ENCODE data around the gene TNFSF13B.
"Not testable (repeated sequence)": the region's sequence is repeated elsewhere in the genome, so short reads cannot be mapped to it uniquely, and the experiment has no call there.

TNFSF13B gene

GRCh38 chr13:108283110-108283509, 13.6 kb downstream of the TNFSF13B start:
- no peak for DNase-seq

- DNase-seq = no peak
These were observed 19.2 kb downstream of the TNFSF13B start for GRCh38 chr13:108288741-108289140.

- DNase-seq = no peak
These were observed 20.3 kb downstream of the TNFSF13B start for GRCh38 chr13:108289819-108290218.

GRCh38 chr13:108297114-108297513, 27.6 kb downstream of the TNFSF13B start:
- no peak for DNase-seq

GRCh38 chr13:108302279-108302678, 32.8 kb downstream of the TNFSF13B start:
- no peak for DNase-seq

- no peak for DNase-seq
These were observed 34.9 kb downstream of the TNFSF13B start for GRCh38 chr13:108304170-108305016.

GRCh38 chr13:108305655-108306054, 36.1 kb downstream of the TNFSF13B start:
- no peak for DNase-seq

GRCh38 chr13:108306860-108307259, 37.3 kb downstream of the TNFSF13B start:
- DNase-seq = no peak

GRCh38 chr13:108311596-108311995, 42.1 kb downstream of the TNFSF13B start:
- not testable (repeated sequence) for DNase-seq

GRCh38 chr13:108313382-108313781, 43.9 kb downstream of the TNFSF13B start:
- no peak for DNase-seq

GRCh38 chr13:108315273-108315672, 45.8 kb downstream of the TNFSF13B start:
- DNase-seq = no peak

- DNase-seq = no peak
These were observed 46.5 kb downstream of the TNFSF13B start for GRCh38 chr13:108315991-108316390.

GRCh38 chr13:108316413-108316812, 46.9 kb downstream of the TNFSF13B start:
- no peak for DNase-seq

GRCh38 chr13:108322206-108322824, 52.8 kb downstream of the TNFSF13B start:
- no peak for DNase-seq

- no peak for DNase-seq
These were observed 53.5 kb downstream of the TNFSF13B start for GRCh38 chr13:108323031-108323430.

GRCh38 chr13:108325863-108326262, 56.3 kb downstream of the TNFSF13B start:
- DNase-seq = no peak

- no peak for DNase-seq
These were observed 56.8 kb downstream of the TNFSF13B start for GRCh38 chr13:108326309-108326708.

GRCh38 chr13:108328848-108329247, 59.3 kb downstream of the TNFSF13B start:
- no peak for DNase-seq

- no peak for DNase-seq
These were observed 63.3 kb downstream of the TNFSF13B start for GRCh38 chr13:108332791-108333190.

GRCh38 chr13:108342369-108343289, 73.1 kb downstream of the TNFSF13B start:
- DNase-seq = no peak

- DNase-seq = no peak
These were observed 75.5 kb downstream of the TNFSF13B start for GRCh38 chr13:108345016-108345415.

- no peak for DNase-seq
These were observed 76.9 kb downstream of the TNFSF13B start for GRCh38 chr13:108346376-108346775.

GRCh38 chr13:108349269-108349668, 79.8 kb downstream of the TNFSF13B start:
- no peak for DNase-seq
